Embryonic facial prominence (tissue), 1 donor: ENCODE data around the gene NFYA.

ENCODE experiments used
- DNase-seq: peaks from one replicate; pipeline ENCODE4 v3.0.0-alpha.2; 2016; ENCODE audit errors: extremely low spot score

The NFYA gene

DNA sequence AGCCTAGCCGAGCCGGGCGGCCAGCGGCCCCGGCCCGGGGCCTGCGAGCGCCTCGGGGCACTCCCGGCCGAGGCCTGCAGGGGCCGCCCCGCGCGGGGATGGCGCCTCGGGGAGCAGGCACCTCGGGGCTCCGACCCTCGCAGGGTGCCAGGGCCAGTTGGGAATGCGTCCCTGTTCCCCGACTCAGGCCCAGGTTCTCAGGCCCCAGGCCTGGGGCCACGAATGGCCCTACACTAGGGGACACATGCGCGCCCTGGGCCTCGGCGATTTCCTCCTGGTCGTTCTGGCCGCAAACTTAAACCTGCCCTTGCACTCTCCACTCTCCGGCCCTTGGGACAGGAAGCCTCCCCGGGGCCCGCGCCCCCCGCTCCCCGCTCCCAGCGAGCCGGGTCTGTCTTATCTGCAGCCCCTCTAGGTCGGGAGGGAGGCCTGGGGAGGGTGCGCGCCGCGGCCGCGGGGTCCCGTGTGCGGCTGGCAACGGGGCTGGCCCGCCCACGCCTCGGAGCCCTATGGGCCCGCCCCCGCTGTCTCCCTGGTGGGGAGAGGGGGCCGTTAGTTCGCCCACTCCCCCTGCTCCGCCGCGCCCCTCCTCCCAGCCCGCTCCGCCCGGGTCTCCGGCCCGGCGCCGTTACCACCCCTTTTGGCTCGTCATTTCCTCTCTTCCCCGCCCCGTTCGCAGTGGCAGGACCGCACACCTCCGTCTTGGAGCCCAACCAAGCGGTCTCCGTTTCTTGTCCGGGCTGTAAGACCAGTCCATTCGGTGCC, 611 bp downstream of the NFYA start:
- DNase-seq: peak; percentile 85

DNA sequence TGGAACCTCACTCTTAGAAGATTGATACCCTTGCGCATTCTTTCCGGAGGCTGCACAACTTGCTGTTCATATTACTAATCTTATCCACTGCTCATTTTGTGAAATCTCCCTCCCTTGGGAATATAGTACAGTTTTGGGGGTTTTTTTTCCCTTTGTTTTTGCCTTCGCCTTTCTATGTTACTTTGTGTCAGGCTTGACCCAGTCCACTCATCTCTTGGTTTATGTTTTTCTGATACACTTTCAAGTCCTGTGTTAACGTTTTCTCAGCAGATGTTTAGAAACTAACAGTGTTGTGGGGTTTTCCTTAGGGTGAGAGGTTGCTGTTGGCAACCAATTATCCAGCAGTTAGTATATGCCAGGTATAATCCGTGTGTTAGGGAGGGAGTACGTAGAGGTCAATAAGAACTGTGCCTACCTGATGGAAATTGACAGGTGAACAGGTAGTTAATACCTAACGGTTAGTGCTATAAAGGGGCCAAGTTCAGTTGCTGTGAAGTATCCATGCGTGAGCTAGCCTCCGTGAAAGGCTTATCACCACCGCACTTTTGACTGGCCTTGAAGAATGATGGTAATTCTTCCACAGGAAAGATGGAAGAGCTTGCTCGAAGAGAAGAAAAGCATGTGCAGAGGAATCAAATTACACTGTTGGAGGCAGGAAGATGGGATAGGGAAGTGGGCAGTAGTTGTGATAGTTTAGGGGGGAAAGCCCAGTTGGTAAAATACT, 1.4 kb downstream of the NFYA start:
- DNase-seq: no peak

DNA sequence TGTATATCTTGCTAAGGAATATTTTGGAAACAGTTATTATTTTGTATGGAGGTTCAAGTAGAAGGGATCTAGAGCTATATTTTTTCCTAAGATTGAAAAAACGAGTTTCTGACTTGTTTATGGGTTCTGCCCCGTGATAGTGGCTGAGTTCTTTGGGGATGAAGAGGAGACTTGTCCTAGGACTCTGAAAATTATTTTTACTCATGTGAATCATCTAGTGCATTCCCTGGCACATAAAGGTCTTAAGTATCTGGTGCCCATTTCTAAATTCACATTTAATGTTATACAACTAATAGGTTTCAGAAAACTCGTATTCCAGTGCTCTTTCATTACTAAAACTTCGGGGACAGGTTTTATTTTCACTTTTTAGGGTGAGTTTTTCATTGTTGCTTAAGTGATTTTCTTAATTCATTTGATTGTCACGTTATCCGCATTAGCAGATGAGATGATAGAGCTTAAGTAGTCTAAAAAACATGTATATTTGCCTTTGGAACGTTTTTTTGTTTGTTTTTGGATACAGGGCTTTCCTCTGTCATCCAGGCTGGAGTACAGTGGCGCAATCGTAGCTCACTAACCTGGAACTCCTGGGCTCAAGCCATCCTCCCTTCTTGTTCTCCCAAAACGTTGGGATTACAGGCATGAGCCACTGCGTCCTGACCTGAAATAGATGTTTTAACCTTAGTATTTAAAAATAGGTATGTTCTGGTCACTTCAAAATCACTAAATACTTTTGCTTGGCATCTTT, 2.1 kb downstream of the NFYA start:
- no peak for DNase-seq

GRCh38 chr6:41075651-41076626, 3.2 kb downstream of the NFYA start:
- no peak for DNase-seq

DNA sequence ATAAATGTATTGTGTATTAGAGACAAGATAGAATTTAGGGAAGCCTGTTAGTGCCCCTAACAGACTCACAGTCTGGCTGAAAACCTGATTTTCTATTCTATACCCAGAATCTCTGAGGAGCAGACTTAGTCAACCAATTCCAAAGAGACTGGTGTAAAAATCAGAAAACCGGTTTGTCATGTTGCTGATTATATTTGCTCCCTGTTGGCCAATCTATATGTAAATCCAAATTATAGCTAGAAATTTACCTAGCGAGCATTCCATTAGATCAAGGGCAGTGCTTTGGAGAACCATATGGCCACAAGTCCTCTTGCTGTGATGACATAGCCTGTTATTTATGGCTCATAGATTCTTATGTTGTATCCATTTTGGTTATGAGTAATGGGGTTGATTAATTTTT, 4.8 kb downstream of the NFYA start:
- DNase-seq: no peak

- no peak for DNase-seq
Observed at GRCh38 chr6:41078101-41078500, 5.3 kb downstream of the NFYA start.

DNA sequence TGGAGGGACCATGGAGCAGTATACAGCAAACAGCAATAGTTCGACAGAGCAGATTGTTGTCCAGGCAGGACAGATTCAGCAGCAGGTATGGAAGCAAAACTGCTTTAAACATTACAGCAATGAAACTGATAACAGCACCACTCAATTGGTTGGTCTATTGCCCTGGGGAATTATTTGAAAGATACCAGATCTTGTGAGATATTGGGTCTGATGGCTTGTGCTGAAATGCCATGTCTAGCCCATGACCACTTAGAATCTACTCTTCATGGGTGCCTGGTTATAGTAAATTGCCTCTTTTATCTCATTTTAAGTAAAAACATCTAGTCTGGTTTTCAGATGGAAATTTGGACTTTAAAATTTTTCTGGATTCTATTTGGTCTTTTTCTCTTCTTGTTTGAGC, 6.3 kb downstream of the NFYA start:
- DNase-seq: no peak

DNA sequence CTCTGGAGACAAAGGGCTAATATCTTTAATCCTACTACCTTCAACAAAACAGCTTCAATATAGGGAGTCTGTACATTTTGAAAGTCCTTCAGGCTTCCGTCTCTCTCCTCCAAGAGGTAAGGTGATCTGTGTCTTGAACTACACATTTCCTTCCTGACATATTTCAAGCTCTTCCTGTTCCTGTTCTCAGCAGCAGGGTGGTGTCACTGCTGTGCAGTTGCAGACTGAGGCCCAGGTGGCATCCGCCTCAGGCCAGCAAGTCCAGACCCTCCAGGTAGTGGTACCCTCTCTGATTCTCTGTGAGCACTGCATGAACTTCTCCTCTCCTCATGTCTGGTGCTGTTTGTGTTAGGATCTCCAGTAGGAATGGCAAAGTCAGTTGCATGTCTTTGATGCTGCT, 7.8 kb downstream of the NFYA start:
- no peak for DNase-seq

DNA sequence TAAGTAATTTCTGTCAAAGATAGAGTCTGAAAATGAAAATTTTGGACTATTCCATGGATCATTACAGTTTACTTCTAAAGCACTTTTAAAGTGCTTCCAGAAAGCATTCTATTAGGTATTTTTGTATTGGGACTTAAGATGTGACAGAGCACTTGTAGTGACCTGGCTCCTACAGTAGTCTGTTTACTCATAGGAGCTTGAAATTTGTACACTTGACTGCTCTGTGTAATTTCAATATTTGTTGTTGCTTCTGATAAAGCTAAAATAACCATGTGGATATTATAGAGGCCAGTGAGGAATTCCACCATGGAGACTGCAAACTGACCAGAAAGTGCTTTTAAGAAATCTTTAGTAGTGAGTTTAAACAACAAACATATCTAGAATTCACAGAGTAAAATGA, 10.3 kb downstream of the NFYA start:
- DNase-seq: no peak

GRCh38 chr6:41085182-41085581, 12.4 kb downstream of the NFYA start:
- DNase-seq: no peak

GRCh38 chr6:41088451-41088850, 15.7 kb downstream of the NFYA start:
- no peak for DNase-seq

- no peak for DNase-seq
Observed at GRCh38 chr6:41090841-41091761, 18.3 kb downstream of the NFYA start.

- no peak for DNase-seq
Observed at GRCh38 chr6:41092421-41093140, 19.8 kb downstream of the NFYA start.

GRCh38 chr6:41093729-41094128, 21.0 kb downstream of the NFYA start:
- DNase-seq: no peak

- no peak for DNase-seq
Observed at GRCh38 chr6:41097467-41098090, 24.8 kb downstream of the NFYA start.

GRCh38 chr6:41098366-41098765, 25.6 kb downstream of the NFYA start:
- no peak for DNase-seq

GRCh38 chr6:41100871-41101287, 28.1 kb downstream of the NFYA start:
- no peak for DNase-seq

- DNase-seq: no peak
Observed at GRCh38 chr6:41103847-41104246, 31.1 kb downstream of the NFYA start.

DNA sequence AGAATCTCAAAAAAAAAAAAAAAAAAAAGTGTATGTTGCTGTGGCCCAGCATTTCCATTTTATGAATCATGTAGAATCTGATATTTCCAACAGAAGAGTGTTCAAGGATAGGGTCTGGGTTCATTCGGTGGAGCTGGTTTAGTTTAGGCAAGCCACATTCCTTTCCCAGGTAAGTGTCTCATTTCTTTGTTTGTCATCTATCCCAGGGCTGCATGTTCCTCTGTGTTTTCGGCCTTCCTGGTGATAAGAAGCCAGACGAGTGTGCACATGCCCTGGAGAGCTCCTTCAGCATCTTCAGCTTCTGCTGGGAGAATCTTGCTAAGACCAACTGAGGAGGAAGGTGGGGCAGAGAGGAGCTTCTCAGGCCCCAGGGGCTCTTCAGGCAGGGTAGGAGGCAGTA, 38.2 kb downstream of the NFYA start:
- no peak for DNase-seq
